AG09319 (cell line): ENCODE results near the gene GPATCH2.

Experiments used
- DNase-seq: peaks from one replicate; pipeline ENCODE4 v3.0.0-alpha.2; 2010; ENCODE audit warnings: low read depth; ENCODE audit errors: extremely low read depth
- TF ChIP-seq, protein P1 (sequence below): IDR thresholded peaks from 2 replicates; pipeline ENCODE4 v1.5.1; 2011; ENCODE audit warnings: low read depth, mild to moderate bottlenecking, inconsistent platforms, low read length, moderate library complexity

Gene GPATCH2

DNA sequence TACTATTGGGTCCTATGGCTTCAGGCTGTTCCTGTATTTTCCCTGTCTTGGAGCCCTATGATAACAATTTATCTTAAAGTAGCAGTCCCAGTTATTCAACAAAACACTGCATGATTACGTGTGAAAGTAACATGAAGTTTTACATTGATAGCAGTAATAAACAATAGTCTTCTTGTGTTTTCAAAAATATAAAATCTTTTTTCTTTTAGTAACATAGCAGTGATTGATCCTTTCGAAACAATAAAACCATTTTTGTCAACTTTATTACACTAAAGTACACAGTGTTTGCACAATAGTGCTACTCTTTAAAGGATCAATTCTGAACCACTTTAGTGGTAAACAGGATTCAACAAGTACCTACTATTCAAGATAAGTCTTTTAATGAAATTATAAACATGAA is 90.6 kb downstream of the GPATCH2 start:
- TF ChIP-seq, protein P1, sequence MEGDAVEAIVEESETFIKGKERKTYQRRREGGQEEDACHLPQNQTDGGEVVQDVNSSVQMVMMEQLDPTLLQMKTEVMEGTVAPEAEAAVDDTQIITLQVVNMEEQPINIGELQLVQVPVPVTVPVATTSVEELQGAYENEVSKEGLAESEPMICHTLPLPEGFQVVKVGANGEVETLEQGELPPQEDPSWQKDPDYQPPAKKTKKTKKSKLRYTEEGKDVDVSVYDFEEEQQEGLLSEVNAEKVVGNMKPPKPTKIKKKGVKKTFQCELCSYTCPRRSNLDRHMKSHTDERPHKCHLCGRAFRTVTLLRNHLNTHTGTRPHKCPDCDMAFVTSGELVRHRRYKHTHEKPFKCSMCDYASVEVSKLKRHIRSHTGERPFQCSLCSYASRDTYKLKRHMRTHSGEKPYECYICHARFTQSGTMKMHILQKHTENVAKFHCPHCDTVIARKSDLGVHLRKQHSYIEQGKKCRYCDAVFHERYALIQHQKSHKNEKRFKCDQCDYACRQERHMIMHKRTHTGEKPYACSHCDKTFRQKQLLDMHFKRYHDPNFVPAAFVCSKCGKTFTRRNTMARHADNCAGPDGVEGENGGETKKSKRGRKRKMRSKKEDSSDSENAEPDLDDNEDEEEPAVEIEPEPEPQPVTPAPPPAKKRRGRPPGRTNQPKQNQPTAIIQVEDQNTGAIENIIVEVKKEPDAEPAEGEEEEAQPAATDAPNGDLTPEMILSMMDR = no peak
- no peak for DNase-seq

DNA sequence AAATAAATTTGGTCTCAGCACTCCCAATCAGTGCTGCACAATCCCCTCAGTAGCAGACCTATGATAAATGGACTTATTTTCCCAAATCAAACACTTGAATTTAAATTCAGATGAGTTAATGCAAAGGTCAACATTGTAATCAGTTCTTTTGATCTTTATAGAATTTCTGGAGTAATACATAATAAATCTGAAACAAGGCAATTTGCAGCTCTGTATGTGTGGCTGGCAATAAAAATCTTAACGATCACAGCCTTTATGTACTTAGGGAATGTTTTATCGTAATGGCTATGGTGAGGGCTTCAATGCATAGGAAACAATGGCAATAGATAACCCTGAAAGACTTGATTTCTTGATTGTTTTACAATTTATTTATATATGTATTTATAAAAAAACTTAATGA is 91.4 kb downstream of the GPATCH2 start:
- DNase-seq = no peak
- TF ChIP-seq, protein P1 = no peak

DNA sequence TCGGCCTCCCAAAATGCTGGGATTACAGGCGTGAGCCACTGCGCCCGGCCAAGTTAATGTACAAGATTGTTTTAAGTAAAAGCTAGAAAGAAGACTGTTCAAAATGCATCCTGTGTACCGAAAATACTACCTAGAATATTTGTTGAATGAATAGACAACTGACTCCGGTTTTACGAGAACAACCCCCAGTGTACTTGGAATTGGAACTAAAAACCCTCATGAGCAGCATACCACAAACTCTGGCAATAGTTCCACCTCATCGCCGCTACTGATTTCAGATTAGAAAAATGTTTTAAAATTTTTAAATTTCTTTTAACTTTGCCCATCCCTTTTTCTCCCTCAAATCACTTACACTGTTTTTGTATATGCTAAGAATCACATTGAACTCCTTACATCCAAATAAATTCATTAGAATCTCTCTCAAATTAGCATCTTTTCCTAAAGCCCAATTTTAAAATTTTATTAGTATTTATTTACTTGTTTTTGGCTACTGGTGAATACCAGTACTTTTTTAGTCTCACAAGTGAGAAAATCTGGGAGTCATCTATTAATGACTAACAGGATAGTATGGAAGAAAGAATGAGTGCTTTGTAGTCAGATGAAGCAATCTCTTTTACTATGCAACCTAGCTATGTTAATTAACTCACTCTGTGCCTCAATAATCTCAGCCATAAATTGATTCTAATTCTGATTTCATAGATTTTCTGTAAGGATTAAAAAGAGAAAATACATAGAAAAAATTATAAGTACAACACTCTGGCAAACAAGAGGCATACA is 95.1 kb downstream of the GPATCH2 start:
- TF ChIP-seq, protein P1 = no peak
- no peak for DNase-seq

DNA sequence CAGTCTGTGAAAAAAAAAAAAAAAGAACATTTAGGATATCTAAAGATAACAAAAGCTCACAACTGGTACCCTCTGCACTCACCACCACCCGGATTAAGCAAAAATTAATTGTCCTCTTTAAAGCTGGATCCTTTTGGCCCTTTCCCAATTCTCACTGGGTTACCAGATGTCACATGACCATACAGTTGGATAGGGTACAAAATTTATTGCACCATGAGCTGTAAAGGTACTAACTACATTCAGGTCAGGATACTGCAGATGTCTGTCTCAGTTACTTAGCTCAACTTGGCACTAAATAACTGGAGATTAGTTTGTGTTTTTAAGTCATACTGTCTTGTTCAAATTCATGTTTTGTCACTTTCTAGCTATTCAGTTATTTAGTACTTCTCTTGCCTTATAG is 96.3 kb downstream of the GPATCH2 start:
- DNase-seq = no peak

DNA sequence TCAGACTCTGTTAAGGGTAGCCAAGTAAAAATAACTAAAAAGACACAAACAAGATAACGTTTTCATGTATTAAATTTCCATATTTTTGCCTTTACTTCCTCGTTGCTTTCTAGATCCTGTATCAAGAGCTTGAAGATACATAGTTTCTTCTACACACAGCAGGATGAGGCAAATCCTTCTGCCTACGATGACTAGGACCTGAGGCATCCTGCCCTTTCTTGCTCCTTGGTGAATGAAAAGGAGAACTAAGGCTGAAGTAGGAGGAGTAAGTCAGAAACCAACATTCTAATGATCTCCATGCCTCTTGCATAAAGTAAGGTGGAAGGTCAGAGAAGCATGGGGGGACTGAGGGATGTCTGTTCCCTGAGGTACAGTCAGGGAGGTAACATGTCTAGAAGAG is 102.6 kb downstream of the GPATCH2 start:
- no peak for DNase-seq
- TF ChIP-seq, protein P1 = no peak

More for the DNA sequence above, 96.3 kb downstream of the GPATCH2 start:
- TF ChIP-seq, protein P1 = no peak

DNA sequence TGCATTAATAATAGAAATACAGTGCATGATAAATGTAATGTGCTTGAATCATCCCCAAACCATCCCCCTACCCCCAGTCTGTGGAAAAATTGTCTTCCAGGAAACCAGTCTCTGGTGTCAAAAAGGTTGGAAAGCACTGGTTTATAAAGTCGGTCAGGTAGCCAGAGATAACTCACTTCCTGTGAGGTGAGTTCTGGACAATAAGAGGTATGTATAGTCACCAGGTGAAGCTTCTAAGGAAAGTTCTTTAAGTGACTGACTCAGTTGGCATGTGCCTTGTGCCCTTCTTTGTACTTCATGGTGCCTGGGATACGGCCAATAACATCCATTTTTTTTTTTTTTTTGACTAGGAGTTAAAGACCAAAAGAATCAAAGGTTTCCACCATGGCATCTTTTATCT is 103.7 kb downstream of the GPATCH2 start:
- TF ChIP-seq, protein P1 = no peak

DNA sequence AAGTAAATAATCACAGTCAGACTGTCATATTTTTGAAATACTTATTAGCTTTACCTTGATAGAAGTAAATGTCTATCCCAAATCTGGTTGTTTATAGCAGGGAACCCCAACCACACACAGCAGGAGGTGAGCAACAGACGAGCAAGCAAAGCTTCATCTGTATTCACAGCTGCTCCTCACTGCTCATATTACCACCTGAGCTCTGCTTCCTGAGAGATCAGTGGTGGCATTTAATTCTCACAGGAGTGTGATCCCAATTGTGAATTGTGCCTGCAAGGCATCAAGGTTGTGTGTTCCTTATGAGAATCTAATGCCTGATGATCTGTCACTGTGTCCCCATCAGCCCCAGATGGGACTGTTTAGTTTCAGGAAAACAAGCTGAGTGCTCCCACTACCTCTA is 104.3 kb downstream of the GPATCH2 start:
- DNase-seq = no peak
- TF ChIP-seq, protein P1 = no peak

More for the DNA sequence above, 103.7 kb downstream of the GPATCH2 start:
- DNase-seq = no peak
